Measurements from ENCODE around the gene RPTOR.

RPTOR gene

GRCh38 chr17:80671039-80671824 lies 126.6 kb downstream of the RPTOR start:
- H3K27ac ChIP-seq, result no peak overlapping the region
- CTCF ChIA-PET, result interaction anchor here (0.9 kb wide), 1 partner anchor 18 kb away, joined by 3 read pairs; no protein-coding TSS in a partner anchor
- no peak for TF ChIP-seq CTCF (conservative IDR thresholded peaks at IDR 0.05; ENCODE audit: low read depth)
- no peak for DNase-seq (ENCODE audit: low spot score)
- POLR2A ChIA-PET (ENCODE audit: low non-redundant PET), result no interaction called here

GRCh38 chr17:80671825-80672110 lies 127.1 kb downstream of the RPTOR start:
- DNase-seq (ENCODE audit: low spot score), result no peak
- CTCF ChIA-PET, result interaction anchor here (0.9 kb wide), 1 partner anchor 18 kb away, joined by 3 read pairs; no protein-coding TSS in a partner anchor
- POLR2A ChIA-PET (ENCODE audit: low non-redundant PET), result no interaction called here
- H3K27ac ChIP-seq, result no peak overlapping the region
- TF ChIP-seq CTCF (conservative IDR thresholded peaks at IDR 0.05; ENCODE audit: low read depth), result no peak

GRCh38 chr17:80673152-80673920 lies 128.7 kb downstream of the RPTOR start:
- CTCF ChIA-PET, result no interaction called here
- POLR2A ChIA-PET (ENCODE audit: low non-redundant PET), result no interaction called here
- DNase-seq (ENCODE audit: low spot score), result no peak
- TF ChIP-seq CTCF (conservative IDR thresholded peaks at IDR 0.05; ENCODE audit: low read depth), result no peak
- no peak overlapping the region for H3K27ac ChIP-seq

GRCh38 chr17:80675438-80676095 lies 130.9 kb downstream of the RPTOR start:
- POLR2A ChIA-PET (ENCODE audit: low non-redundant PET), result no interaction called here
- H3K27ac ChIP-seq, result peak overlapping the region; percentile 61
- no peak for TF ChIP-seq CTCF (conservative IDR thresholded peaks at IDR 0.05; ENCODE audit: low read depth)
- CTCF ChIA-PET, result no interaction called here
- DNase-seq (ENCODE audit: low spot score), result no peak

- DNase-seq (ENCODE audit: low spot score), result no peak
- ChIA-PET POLR2A (ENCODE audit: low non-redundant PET) (no interaction called here), CTCF (no interaction called here)
- no peak overlapping the region for H3K27ac ChIP-seq
- TF ChIP-seq CTCF (conservative IDR thresholded peaks at IDR 0.05; ENCODE audit: low read depth), result no peak
These were observed 131.4 kb downstream of the RPTOR start for GRCh38 chr17:80676096-80676466.

GRCh38 chr17:80676564-80676963 lies 131.9 kb downstream of the RPTOR start:
- TF ChIP-seq CTCF (conservative IDR thresholded peaks at IDR 0.05; ENCODE audit: low read depth), result no peak
- ChIA-PET POLR2A (ENCODE audit: low non-redundant PET) (no interaction called here), CTCF (no interaction called here)
- no peak for DNase-seq (ENCODE audit: low spot score)
- H3K27ac ChIP-seq, result no peak overlapping the region

Data from RWPE1 (cell line).